A673 (cell line): Measurements from ENCODE around the gene USP44. TPM values are rescaled to one million over a fixed set of nuclear protein-coding genes. Genes with fewer than 3 reads are reported as not detected.

Source experiments
- BruUV-seq: library from RNA; stranded (reverse); fragments of 400-500 nt; replicated peaks from 2 replicates; lab custom pipeline; 2021; lab: Mats Ljungman, UMichigan
- CTCF ChIA-PET: fragments of 300-600 bp; sonication (Branson Sonifier 250); formaldehyde crosslinking; loops from one replicate; lab custom pipeline; 2022; ENCODE audit warnings: antibody characterized with exemption; lab: Charles Lee
- POLR2A ChIA-PET: fragments of 300-600 bp; sonication (Branson Sonifier 250); formaldehyde crosslinking; loops from one replicate; lab custom pipeline; 2022; ENCODE audit warnings: antibody characterized with exemption; ENCODE audit not compliant: low non-redundant PET; lab: Charles Lee
- DNase-seq: peaks from one replicate; pipeline ENCODE4 v3.0.0-alpha.2; 2015; ENCODE audit warnings: low spot score
- H3K27ac ChIP-seq: fragments of 200-600 bp; sonication (generic); 2 replicates; pipeline ENCODE4 v1.5.1; 2016; ENCODE audit warnings: mixed run types, low read depth, mild to moderate bottlenecking, mixed read lengths, antibody characterized with exemption, low read length; ENCODE audit not compliant: poor library complexity, severe bottlenecking
- H3K27me3 ChIP-seq: fragments of 200-600 bp; sonication (generic); replicated peaks from 2 replicates; pipeline ENCODE4 v1.6.1; 2017; ENCODE audit warnings: mixed run types, low read depth, mild to moderate bottlenecking, mixed read lengths, antibody characterized with exemption, low read length; ENCODE audit not compliant: insufficient read depth, poor library complexity
- H3K36me3 ChIP-seq: fragments of 200-600 bp; sonication (generic); 2 replicates; pipeline ENCODE4 v1.6.1; 2016; ENCODE audit warnings: mixed run types, mild to moderate bottlenecking, mixed read lengths, antibody characterized with exemption, low read length; ENCODE audit not compliant: insufficient read depth, poor library complexity, severe bottlenecking
- H3K4me1 ChIP-seq: fragments of 200-600 bp; sonication (generic); 2 replicates; pipeline ENCODE4 v1.6.1; 2017; ENCODE audit warnings: mixed run types, mild to moderate bottlenecking, mixed read lengths, antibody characterized with exemption, low read length; ENCODE audit not compliant: insufficient read depth, poor library complexity, severe bottlenecking
- H3K4me3 ChIP-seq: fragments of 200-600 bp; sonication (generic); 2 replicates; pipeline ENCODE4 v1.5.1; 2016; ENCODE audit warnings: low read depth, mixed run types, mild to moderate bottlenecking, mixed read lengths, low read length; ENCODE audit not compliant: poor library complexity, severe bottlenecking
- H3K9me3 ChIP-seq: fragments of 200-600 bp; sonication (generic); 2 replicates; pipeline ENCODE4 v1.6.1; 2016; ENCODE audit warnings: mixed run types, low read depth, mild to moderate bottlenecking, mixed read lengths, antibody characterized with exemption, low read length; ENCODE audit not compliant: poor library complexity, severe bottlenecking
- CTCF ChIP-seq: fragments of 300-800, 200-600 bp; sonication (generic); conservative IDR thresholded peaks from 2 replicates; pipeline ENCODE4 v1.5.1; 2017; ENCODE audit warnings: low read depth, mild to moderate bottlenecking, antibody characterized with exemption, low read length, moderate library complexity, mixed read lengths
- EZH2 ChIP-seq: fragments of 200-600 bp; sonication (generic); IDR thresholded peaks from 2 replicates; pipeline ENCODE4 v1.6.1; 2017; ENCODE audit warnings: borderline replicate concordance, low read depth, mild to moderate bottlenecking, mixed read lengths, antibody characterized with exemption, low read length; ENCODE audit not compliant: poor library complexity, severe bottlenecking
- intact Hi-C: fragments of 100-400 bp; cut with micrococcal nuclease; formaldehyde crosslinking; loops from one replicate; pipeline ENCODE4 v1.10.0; 2022; ENCODE audit not compliant: unreplicated experiment
- total RNA-seq: library from RNA; stranded (reverse); gene quantifications from 2 replicates; pipeline ENCODE4 v1.2.3, GENCODE V29; 2021

Gene USP44
- total RNA-seq, 1 experiment from 2014 or later = 7.1 TPM

GRCh38 chr12:95543305-95543704, 8.0 kb downstream of the USP44 start:
- ChIA-PET POLR2A (no interaction called here), CTCF (no interaction called here)
- Histone ChIP-seq H3K27me3 (no peaks in the 10 kb centered on the region), H3K4me3 (no peak overlapping the region), H3K27ac (no peak overlapping the region), H3K36me3 (no peaks in the 10 kb centered on the region), H3K9me3 (no peaks in the 10 kb centered on the region), H3K4me1 (peaks cover 35% of the 10 kb centered on the region)
- intact Hi-C loops = no loop called here
- no peak for TF ChIP-seq CTCF
- no peak for TF ChIP-seq EZH2
- BruUV-seq = no TSS peak
- no peak for DNase-seq

GRCh38 chr12:95541436-95541835, 9.8 kb downstream of the USP44 start:
- ChIA-PET CTCF (no interaction called here), POLR2A (interaction anchor here (0.7 kb wide), 1 partner anchor 538 kb away, joined by 31 read pairs; the partner anchor contains the start of gene NDUFA12)
- H3K4me3 ChIP-seq = no peak overlapping the region
- H3K9me3 ChIP-seq = no peaks in the 10 kb centered on the region
- intact Hi-C loops = no loop called here
- no peak for TF ChIP-seq CTCF
- no peak for TF ChIP-seq EZH2
- no peaks in the 10 kb centered on the region for H3K27me3 ChIP-seq
- no TSS peak for BruUV-seq
- no peak overlapping the region for H3K27ac ChIP-seq
- H3K36me3 ChIP-seq = no peaks in the 10 kb centered on the region
- DNase-seq = no peak
- peaks cover 23% of the 10 kb centered on the region for H3K4me1 ChIP-seq

- no peaks in the 10 kb centered on the region for H3K9me3 ChIP-seq
- no peaks in the 10 kb centered on the region for H3K27me3 ChIP-seq
- no peaks in the 10 kb centered on the region for H3K36me3 ChIP-seq
- intact Hi-C loops = loop anchor here (10.0 kb wide), 4 partner anchors 204 to 1404 kb away; no protein-coding TSS in a partner anchor
- TF ChIP-seq EZH2 = no peak
- no peak for TF ChIP-seq CTCF
- DNase-seq = no peak
- H3K27ac ChIP-seq = no peak overlapping the region
- POLR2A ChIA-PET = no interaction called here
- H3K4me1 ChIP-seq = peaks cover 7% of the 10 kb centered on the region
- no TSS peak for BruUV-seq
- CTCF ChIA-PET = interaction anchor here (1.1 to 1.2 kb wide), 2 partner anchors 36 to 194 kb away, joined by 3 to 5 read pairs; no protein-coding TSS in a partner anchor
- no peak overlapping the region for H3K4me3 ChIP-seq
These were observed 12.6 kb downstream of the USP44 start for GRCh38 chr12:95538656-95539055.
